ENCODE measurements around the gene TANK.

The TANK gene

GRCh38 chr2:161133366-161133765, 26.9 kb upstream of the TANK start:
- Histone ChIP-seq H3K36me3 (ENCODE audit: low read depth) (no peaks in the 10 kb centered on the region), H3K27ac (ENCODE audit: poor library complexity, severe bottlenecking) (peak overlapping the region; percentile 92), H3K9me3 (ENCODE audit: severe bottlenecking) (no peaks in the 10 kb centered on the region), H3K4me3 (ENCODE audit: severe bottlenecking) (no peak overlapping the region), H3K4me1 (ENCODE audit: insufficient read depth, poor library complexity, severe bottlenecking) (peaks cover 31% of the 10 kb centered on the region), H3K27me3 (ENCODE audit: insufficient read depth, poor library complexity, severe bottlenecking) (no peaks in the 10 kb centered on the region)
- TF ChIP-seq, protein P1, sequence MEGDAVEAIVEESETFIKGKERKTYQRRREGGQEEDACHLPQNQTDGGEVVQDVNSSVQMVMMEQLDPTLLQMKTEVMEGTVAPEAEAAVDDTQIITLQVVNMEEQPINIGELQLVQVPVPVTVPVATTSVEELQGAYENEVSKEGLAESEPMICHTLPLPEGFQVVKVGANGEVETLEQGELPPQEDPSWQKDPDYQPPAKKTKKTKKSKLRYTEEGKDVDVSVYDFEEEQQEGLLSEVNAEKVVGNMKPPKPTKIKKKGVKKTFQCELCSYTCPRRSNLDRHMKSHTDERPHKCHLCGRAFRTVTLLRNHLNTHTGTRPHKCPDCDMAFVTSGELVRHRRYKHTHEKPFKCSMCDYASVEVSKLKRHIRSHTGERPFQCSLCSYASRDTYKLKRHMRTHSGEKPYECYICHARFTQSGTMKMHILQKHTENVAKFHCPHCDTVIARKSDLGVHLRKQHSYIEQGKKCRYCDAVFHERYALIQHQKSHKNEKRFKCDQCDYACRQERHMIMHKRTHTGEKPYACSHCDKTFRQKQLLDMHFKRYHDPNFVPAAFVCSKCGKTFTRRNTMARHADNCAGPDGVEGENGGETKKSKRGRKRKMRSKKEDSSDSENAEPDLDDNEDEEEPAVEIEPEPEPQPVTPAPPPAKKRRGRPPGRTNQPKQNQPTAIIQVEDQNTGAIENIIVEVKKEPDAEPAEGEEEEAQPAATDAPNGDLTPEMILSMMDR (IDR thresholded peaks at IDR 0.05; ENCODE audit: poor library complexity, severe bottlenecking), result no peak
- ATAC-seq (ENCODE audit: low read depth) (no peak), DNase-seq (ENCODE audit: low spot score) (no peak)

GRCh38 chr2:161134547-161135518, 25.4 kb upstream of the TANK start:
- H3K36me3 ChIP-seq (ENCODE audit: low read depth), result no peaks in the 10 kb centered on the region
- DNase-seq (ENCODE audit: low spot score) (peak; percentile 63), ATAC-seq (ENCODE audit: low read depth) (peak; percentile 82)
- H3K27me3 ChIP-seq (ENCODE audit: insufficient read depth, poor library complexity, severe bottlenecking), result no peaks in the 10 kb centered on the region
- peaks cover 23% of the 10 kb centered on the region for H3K4me1 ChIP-seq (ENCODE audit: insufficient read depth, poor library complexity, severe bottlenecking)
- no peaks in the 10 kb centered on the region for H3K9me3 ChIP-seq (ENCODE audit: severe bottlenecking)
- H3K27ac ChIP-seq (ENCODE audit: poor library complexity, severe bottlenecking), result peak overlapping the region; percentile 92
- H3K4me3 ChIP-seq (ENCODE audit: severe bottlenecking), result no peak overlapping the region
- TF ChIP-seq, protein P1 (IDR thresholded peaks at IDR 0.05; ENCODE audit: poor library complexity, severe bottlenecking), result no peak

DNA sequence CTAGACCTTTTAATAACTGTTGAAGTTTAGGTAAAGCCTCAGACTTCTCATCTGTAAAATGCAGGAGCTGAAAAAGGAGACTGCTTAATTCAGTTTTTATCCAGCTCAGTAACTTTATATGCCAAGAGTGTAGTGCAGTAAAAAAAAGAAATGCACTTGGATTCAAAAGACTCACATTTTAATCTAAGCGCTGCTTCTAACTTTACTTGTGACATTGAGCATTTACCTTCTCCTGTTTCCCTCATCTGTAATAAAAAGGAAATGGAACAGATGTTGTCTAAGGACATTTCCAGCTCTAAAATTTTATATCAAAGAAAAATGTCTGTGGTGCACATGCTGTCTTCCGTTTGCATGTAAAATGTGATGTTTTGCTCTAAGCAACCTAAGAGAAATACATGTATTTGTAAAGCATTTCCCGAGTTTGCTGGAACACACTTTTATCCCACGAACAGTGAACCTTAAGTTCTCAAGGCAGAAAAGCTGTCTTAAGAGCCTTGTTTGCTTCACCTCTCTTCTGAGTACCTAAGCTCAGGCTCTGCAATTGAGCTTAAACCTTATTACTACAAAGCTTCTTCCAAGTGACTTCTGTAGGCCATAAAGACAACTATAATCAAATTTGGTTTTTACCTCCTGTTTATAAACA, 24.2 kb upstream of the TANK start:
- Histone ChIP-seq H3K9me3 (ENCODE audit: severe bottlenecking) (no peaks in the 10 kb centered on the region), H3K27ac (ENCODE audit: poor library complexity, severe bottlenecking) (peak overlapping the region; percentile 92), H3K27me3 (ENCODE audit: insufficient read depth, poor library complexity, severe bottlenecking) (no peaks in the 10 kb centered on the region), H3K4me3 (ENCODE audit: severe bottlenecking) (no peak overlapping the region), H3K36me3 (ENCODE audit: low read depth) (no peaks in the 10 kb centered on the region), H3K4me1 (ENCODE audit: insufficient read depth, poor library complexity, severe bottlenecking) (peaks cover 23% of the 10 kb centered on the region)
- TF ChIP-seq, protein P1 (IDR thresholded peaks at IDR 0.05; ENCODE audit: poor library complexity, severe bottlenecking), result no peak
- DNase-seq (ENCODE audit: low spot score) (no peak), ATAC-seq (ENCODE audit: low read depth) (no peak)

GRCh38 chr2:161136696-161137324, 23.4 kb upstream of the TANK start:
- Histone ChIP-seq H3K27me3 (ENCODE audit: insufficient read depth, poor library complexity, severe bottlenecking) (no peaks in the 10 kb centered on the region), H3K9me3 (ENCODE audit: severe bottlenecking) (no peaks in the 10 kb centered on the region), H3K4me1 (ENCODE audit: insufficient read depth, poor library complexity, severe bottlenecking) (peaks cover 23% of the 10 kb centered on the region), H3K36me3 (ENCODE audit: low read depth) (no peaks in the 10 kb centered on the region), H3K4me3 (ENCODE audit: severe bottlenecking) (no peak overlapping the region), H3K27ac (ENCODE audit: poor library complexity, severe bottlenecking) (peak overlapping the region; percentile 92)
- DNase-seq (ENCODE audit: low spot score), result no peak
- no peak; the same call in 2 of the 3 replicates for ATAC-seq (ENCODE audit: low read depth)
- TF ChIP-seq, protein P1 (IDR thresholded peaks at IDR 0.05; ENCODE audit: poor library complexity, severe bottlenecking), result no peak
